CD4-positive, alpha-beta T cell treated with Interleukin-17A for 4 hours (primary cell): ENCODE measurements around the gene KCNIP1.
A peak's percentile ranks its signal among the peaks of the same experiment; 100 is the strongest.

ENCODE experiments used
- DNase-seq: peaks from one replicate; pipeline ENCODE4 v3.0.0-alpha.2; 2020; ENCODE audit warnings: mixed read lengths

KCNIP1 gene

DNA sequence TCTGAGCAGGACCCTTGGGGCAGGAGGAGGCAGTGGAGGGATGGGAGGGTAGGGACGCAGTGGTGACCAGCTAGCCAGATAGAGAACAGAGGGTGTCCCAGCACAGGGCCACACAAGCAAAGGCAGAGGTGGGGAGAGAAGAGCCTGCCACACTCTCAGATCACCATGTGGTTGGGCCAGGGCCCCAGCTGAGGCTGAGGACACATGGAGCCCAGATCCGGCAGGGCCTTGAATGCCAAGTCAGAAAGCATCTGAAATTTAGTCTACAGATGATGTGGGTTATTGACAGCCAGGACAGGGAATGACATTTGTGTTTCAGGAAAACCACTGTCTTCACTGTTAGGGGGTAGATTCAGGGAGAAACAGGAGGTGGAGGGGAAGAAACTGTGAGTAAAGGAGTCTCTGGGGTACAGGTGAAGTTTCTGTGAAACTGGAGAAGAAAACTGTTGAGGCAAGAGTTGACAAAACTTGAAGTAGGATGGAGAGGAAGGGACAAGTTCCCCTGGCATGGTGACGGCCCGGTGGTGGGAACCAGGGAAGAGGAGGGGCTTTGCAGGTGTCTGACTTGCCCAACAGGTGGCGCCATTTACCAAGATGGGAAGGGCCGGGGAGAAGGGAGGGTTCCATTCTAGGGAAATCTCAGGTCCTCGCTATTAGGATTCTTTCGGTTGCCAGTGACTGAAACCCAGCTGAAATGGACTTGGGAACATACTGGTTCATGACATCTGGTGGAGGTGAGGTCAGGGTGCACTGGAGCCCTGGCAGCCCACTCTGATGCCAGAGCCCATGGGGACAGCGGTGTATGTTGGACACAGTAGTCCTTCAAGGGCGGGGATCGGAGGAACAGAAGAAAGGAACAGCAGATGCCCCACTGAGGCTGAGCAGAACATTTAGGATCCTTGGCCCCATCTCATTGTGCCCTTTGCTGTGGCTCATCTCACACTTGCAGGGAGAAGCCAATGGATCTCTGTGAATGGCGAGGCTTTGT is 100.1 kb downstream of the KCNIP1 start:
- DNase-seq, result peak; percentile 45

GRCh38 chr5:170606941-170607340 is 103.1 kb downstream of the KCNIP1 start:
- no peak for DNase-seq

GRCh38 chr5:170611449-170612090 is 107.8 kb downstream of the KCNIP1 start:
- DNase-seq, result no peak

DNA sequence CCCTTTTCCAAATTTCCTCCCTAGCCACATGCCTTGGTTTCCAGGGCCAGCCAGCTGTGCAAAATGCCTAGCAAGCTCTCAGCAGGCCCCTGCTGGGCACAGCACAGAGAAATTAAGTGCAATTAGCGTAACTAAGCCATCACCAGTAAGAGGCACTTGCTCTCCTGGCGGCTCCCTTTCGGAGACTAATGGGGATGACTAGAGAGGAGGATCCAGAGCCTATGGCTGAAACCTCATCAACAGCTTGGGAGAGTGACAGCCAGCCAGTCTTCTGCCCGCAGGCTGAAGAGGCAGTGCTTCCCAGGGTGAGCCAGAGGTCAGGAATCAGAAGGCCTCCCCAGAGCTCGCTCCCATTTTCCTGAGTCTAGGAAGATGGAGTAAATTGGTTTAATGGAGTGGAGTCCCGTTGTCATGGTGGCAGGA is 108.4 kb downstream of the KCNIP1 start:
- no peak for DNase-seq

DNA sequence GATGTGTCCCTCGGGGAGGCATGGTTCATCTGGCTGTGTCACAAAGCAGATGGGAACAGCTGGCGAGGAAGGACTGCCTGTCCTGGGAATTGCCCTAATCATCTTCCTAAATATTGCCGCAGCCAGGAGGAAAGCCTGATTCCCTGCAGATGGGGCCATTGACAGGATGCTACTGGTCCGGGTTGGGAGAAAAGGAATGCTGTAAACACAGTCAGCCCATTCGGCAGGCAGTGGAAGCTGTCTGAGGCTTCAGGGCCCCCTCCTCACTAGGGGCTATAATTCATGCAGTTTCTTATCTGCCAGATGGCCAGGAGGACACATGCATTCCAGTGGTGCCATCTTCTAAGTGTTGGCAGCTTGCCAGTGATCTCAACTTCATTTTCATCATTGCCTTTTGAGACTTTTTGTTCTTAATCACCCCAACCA is 110.3 kb downstream of the KCNIP1 start:
- no peak for DNase-seq

DNA sequence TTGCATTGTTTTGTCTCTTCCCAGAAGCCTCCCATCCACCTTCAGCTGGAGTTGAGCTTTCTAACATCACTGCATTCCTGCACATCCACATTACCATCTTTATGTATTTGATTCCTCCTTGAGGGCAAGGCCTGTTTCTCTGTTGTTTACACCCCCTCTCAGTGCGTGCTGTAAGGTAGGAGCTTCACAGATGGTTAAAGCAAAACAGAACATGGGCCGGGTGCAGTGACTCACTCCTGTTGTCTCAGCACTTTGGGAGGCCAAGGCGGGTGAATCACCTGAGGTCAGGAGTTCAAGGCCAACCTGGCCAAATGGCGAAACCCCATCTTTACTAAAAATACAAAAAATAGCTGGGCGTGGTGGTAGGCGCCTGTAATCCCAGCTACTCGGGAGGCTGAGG is 110.9 kb downstream of the KCNIP1 start:
- DNase-seq, result no peak

DNA sequence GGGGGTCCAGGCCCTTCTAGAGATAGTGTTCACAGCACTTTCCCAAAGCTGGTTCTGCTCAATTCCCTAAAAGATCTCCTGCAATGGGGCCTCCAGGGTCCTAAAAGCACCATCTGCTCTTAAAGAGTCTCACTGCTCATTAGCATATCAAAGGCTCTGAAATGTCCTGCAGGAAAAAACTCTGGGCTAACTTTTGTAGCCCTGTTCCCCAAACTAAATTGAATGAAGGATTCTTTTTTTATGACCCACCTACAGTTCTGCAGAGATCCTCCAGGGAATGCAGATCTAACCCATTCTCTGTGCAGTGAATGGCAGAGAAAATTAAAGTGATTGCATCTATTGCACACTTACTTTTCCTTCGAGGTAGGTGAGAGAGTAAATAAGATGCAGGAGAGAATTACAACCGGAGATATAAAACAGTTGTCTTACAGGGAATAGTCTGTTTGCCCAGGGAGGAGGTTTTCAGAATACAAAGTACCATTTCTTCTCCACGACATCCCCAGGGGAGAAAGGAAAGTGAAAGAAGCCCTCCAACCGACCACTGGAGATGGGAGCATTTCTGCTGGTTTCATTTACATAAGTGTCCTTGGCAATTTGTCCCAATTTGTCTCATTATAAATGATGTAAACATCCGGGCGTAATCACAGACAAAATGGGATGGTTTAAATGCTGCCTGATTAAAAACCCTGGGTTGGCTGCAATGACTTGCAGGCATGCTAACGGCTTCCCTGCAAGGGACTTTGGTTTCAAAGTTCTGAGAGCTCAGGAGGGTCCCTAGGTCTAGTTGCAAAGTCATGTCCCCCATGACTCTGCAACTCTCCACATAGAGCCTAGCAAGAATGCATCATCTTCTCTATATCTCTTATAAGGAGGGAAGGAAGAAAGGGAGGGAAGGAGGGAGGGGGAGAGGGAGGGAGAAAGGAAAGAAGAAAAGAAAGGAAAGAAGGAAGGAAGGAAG is 114.0 kb downstream of the KCNIP1 start:
- DNase-seq, result no peak

DNA sequence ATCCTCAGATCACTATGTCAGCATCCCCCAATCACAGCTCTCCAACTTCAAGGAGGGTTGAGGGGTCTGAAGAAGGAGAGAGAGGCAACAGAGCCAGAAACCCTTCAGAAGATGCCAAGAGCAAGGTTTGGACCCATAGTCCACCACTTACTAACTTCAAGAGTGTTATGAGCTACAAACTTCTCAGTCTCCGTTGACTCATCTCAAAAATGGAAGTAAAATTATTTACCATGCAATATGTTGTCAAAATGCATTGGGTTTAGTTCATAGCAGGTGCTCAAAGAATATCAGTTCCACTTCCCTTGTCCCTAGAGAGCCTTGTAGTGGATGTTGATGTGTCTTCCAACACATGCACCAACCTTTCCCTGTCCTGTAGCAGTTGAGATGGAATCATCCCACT is 116.0 kb downstream of the KCNIP1 start:
- DNase-seq, result no peak

- no peak for DNase-seq
Observed at GRCh38 chr5:170622933-170623332, 119.1 kb downstream of the KCNIP1 start.

DNA sequence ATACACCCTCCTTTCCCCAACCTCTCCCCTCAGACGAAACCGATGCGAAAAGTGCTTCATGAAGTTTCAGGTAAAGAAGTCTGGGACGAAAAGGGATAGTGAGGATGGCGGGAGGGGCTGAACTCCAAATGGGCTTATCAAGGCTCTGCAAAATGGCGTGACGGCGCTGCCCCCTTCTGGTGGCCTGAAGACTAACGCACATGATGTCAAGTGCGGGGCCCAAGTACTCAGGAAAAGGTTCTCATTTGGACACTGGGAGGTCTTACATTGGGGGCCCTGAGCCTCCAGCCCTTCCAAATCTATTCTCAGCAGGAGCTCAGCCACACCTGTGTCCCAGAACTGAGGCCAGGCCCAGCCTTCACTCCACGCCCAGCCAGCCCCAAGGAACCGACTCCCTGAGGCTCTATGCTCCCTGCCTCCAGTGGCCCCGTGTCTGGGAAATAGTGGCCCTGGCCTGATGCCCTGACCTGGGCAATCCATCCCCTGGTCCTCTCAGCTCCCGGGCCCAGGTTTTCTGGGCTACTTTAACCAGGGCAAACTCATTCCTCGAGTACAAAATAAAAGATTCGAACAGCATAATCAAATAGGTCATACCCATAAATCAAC is 119.9 kb downstream of the KCNIP1 start:
- DNase-seq, result no peak

DNA sequence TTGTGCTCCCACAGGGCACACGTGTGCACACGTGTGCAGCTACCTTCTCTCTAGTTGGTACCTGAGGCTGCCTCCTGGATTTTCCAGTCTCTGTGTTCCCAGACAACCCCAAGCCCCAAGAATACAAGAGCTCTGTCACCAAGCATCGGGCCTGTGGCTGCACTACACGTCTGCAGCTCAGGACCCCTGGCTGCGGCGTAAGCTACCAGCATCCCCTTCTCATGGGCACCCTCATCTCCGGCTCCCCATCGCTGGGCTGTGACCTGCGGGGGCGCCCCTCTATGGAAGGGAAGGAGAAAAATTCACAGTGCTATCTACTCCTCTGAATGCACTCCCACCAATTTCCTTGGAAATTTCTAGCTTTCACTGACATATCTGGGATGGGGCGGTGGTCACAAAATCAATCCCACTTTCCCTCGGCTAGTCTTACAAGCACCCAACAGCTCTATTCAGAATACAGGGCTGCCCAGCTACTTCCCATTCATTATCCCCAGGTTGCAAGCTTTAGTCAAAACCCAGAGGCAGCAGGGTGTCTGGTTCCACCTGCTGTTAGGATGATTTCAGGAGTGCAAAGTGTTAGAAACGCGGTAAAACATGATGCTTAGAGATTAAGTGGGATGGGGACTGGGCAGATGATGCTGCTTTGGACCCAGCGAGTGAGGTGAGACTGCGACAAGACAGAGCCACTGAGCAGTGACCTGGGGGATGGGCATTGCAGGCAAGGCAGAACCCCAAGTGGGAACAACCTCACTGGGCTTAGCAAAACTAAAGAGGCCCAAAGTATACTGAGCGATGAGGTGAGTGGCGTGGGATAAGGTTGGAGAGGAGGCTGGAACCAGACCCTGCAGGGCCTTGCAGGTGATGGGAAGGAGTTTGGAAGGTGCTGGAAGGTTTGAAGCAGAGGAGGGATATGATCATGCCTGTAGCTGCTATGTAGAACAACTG is 121.7 kb downstream of the KCNIP1 start:
- DNase-seq, result no peak

GRCh38 chr5:170626507-170627150 is 122.8 kb downstream of the KCNIP1 start:
- DNase-seq, result no peak

GRCh38 chr5:170627271-170627670 is 123.5 kb downstream of the KCNIP1 start:
- no peak for DNase-seq

DNA sequence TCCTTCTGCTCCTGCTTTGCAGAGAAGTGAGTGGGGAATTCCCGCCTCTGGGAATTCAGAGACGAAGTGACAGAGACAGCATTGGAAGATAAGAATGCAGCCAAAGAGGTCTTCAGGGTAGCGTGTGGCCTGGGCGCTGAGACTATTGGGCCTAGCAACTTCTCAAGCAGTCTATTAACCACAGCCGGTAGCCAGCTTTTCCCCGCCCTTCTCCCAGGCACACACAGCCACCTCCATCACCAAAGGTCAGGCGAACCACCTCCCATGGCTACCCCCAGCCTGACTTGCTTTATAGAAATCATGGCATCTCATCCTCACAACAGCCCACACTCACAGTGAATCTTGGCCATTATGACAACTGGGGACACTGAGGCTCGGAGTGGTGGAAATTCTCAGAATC is 124.2 kb downstream of the KCNIP1 start:
- no peak for DNase-seq

- DNase-seq, result no peak
Observed at GRCh38 chr5:170628691-170629565, 125.1 kb downstream of the KCNIP1 start.

DNA sequence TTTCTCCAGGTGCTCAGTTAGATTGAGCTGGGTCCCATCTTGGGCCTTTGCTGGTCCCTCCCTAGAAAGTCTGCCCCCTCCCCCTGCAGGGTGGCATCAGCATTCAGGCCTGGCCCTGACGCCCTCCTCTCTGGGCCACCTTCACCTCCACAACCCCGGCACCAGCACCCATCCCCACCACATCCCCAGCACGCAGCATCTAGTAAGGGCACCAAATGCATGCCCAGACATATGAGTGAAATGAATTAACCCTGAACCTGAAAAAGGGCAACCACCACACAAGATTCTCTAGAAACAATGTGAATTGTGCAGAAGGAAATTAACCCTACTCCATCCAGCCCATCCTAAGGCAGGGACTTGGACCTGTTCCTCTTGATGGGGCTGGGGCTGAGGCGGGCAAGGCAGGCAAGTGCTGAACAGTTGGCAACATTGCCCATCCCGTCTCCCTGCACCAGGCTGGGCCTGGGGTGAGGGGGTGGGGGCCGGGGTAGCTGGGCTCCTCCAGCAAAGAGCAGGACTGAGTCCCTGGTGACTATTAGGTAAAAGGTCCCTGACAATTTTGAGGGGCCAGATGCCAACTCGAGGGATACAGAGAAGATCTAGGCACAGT is 125.9 kb downstream of the KCNIP1 start:
- DNase-seq, result no peak

GRCh38 chr5:170630226-170630625 is 126.4 kb downstream of the KCNIP1 start:
- DNase-seq, result no peak

DNA sequence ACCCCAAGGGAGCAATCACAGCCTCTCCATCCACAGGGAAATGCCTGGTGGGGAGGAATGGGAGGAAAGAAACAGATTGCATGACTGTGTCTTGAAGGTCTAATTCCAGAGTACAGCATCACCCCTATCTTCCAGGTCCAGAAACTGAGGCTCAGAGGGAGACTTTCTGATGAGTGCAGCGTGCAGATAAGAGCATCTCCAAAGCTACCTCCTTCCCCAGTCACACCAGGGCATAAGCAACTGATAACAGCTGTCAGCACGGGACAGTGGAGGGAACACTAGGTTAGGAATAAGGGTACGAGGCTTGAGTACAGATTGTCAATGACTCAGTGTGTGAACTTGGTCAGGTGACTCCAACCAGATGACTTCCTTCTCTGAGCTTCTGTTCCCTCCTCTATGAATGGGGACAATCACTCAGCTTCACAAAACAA is 126.9 kb downstream of the KCNIP1 start:
- no peak for DNase-seq
